Stimulated activated CD4-positive, alpha-beta T cell treated with anti-CD3 and anti-CD28 coated beads, Interleukin-2, amount 100 ng/mL, for 4 hours (primary cell): ENCODE data around the gene DMC1.
"Not testable (repeated sequence)": the region's sequence is repeated elsewhere in the genome, so short reads cannot be mapped to it uniquely, and the experiment has no call there.

Experiments used
- DNase-seq: peaks from one replicate; pipeline ENCODE4 v3.0.0-alpha.2; 2020; ENCODE audit warnings: low read depth

The DMC1 gene

GRCh38 chr22:38569972-38570778, at the start of gene DMC1:
DMC1 (minus strand) TSS chr22:38570183; CDS start chr22:38568256, 1,927 bp downstream.
- peak; percentile 96 for DNase-seq

GRCh38 chr22:38618682-38619081, 48.7 kb upstream of the DMC1 start:
- no peak for DNase-seq

- no peak for DNase-seq
Observed at GRCh38 chr22:38618258-38618657, 48.3 kb upstream of the DMC1 start.

GRCh38 chr22:38615064-38615405, 45.1 kb upstream of the DMC1 start:
- DNase-seq = not testable (repeated sequence)

GRCh38 chr22:38614332-38615063, 44.5 kb upstream of the DMC1 start:
- DNase-seq = no peak

GRCh38 chr22:38613588-38613987, 43.6 kb upstream of the DMC1 start:
- no peak for DNase-seq

DNA sequence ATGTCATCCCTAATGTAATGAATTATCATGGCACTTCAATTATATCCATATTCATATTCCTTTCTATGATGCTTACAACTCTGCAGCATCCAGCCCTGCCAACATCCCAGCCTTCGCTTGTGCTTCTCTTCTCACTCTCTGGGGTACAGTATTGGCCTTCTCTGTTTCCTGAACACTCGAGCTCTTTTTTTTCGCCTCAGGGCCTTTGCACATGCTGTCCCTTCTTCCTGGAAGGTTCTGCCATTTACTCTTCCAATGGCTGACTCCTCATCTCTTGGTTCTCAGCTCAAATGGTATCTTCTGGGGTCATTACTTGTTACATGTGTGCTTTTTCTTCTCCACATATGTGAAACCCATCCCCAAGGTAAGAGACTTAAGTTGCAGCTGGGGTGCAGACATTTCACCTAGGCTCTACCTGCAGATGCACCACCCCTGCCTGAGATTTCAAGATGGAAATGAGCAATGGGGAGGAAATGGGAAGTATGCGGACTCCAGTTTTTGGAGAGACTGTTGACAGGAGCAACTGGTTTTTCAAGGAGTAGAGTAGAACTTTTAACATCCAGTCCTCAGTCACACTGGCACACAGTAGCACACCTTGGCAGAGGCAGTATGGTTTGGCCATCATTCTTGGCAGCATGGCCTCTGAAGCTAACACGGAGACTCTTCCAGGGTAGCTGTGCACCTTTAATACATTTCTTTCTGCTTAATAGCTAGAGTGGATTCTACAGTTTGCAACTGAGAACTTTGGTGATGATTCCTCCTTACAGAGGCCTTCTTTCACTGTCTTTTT, 42.4 kb upstream of the DMC1 start:
- no peak for DNase-seq

- DNase-seq = no peak
Observed at GRCh38 chr22:38611559-38611958, 41.6 kb upstream of the DMC1 start.

DNA sequence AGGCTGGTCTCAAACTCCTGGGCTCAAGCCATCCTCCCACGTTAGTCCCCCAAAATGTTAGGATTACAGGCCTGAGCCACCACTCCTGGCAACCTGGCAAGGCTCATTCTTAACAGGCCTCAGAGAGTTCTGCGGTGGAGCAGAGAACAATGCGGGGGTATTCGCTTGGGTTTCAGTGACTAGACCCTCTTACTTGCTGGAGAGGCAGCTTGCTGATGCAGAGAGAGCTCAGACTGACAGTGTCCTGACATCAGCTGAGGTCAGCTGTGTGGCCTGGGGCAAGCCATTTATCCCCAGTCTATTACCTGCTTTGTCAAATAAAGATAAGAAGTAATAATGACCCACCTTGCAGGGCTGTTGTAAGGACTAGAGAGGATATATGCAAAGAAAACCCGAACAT, 40.3 kb upstream of the DMC1 start:
- no peak for DNase-seq

- no peak for DNase-seq
Observed at GRCh38 chr22:38608992-38609750, 39.2 kb upstream of the DMC1 start.

DNA sequence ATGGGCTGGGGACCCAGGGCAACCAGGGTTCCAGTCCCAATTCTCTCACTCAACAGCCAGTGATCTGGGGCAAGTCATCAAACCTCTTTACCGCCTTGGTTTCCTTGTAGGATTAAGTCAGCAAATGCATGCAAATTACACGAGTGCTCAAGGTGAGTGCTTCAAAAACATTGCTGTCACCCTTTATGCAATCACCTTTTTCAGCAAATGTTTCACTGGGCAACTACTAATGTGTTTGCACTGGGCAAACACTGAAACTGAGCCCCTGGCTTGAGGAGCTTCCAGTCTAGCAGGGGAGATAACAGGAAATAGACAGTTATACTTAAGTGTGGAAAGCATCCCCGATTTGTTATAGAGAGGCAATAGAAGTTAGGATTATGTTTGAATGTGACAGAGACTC, 37.7 kb upstream of the DMC1 start:
- no peak for DNase-seq

DNA sequence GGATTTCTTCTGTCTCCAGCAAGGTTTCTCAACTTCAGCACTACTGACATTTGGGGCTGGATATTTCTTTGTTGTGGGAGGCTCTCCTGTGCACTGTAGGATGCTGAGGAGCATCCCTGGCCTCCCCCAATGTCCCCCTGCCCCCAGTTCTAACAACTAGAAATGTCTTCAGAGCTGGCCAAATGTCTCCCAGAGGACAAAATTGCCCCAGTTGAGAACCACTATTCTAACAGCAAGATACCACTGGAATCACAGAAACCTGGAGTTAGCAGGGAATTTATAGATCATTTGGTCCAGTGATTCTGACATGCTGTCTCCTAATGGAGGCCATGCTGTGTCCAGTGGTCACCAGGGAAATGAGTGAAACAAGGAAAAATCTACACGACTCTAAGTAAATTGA, 32.2 kb upstream of the DMC1 start:
- DNase-seq = no peak

DNA sequence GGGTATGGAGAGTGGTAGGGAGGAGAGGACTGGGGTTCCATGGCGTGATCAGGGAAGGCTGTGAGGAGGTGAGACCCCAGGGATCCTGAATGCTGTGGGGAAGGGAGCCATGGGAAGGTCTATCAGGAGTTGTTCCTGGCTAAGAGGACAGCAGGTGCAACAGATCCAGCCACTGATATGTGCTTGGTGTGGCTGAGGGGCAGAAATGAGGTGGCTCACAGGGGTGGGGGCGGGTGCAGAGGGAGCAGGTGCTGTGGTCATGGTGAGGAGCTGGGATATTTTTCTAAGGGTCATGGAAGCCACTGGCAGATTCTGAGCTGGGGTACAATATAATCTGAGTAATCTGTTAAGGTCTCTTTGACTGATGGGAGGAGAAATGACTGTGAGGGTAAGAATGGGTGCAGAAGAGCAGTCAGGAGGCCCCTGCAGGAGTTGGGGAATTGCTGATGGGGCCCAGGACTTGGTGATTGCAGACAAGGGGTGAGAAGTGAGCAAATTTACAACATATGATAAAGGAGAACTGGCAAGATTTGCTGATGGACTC, 31.3 kb upstream of the DMC1 start:
- no peak for DNase-seq

DNA sequence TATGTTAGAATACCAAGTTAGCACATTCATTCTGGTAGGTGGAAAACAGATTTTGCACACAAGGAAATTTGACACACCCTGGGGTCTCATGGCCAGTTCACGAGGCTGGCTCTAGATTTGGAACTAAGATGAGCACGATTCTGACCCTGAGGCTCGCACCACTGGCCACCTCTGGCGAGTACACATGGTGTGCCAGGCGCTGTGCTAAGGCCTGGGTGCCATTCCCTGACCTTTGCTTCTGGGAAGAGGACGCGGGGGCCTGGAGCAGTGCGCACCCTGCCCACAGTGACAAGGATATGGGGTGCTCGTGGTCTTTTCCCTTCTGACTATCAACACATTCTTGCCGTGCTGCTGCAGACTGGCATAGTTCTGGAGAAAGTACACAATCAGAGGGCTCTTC, 29.5 kb upstream of the DMC1 start:
- no peak for DNase-seq

- DNase-seq = not testable (repeated sequence)
Observed at GRCh38 chr22:38582923-38583322, 12.9 kb upstream of the DMC1 start.

DNA sequence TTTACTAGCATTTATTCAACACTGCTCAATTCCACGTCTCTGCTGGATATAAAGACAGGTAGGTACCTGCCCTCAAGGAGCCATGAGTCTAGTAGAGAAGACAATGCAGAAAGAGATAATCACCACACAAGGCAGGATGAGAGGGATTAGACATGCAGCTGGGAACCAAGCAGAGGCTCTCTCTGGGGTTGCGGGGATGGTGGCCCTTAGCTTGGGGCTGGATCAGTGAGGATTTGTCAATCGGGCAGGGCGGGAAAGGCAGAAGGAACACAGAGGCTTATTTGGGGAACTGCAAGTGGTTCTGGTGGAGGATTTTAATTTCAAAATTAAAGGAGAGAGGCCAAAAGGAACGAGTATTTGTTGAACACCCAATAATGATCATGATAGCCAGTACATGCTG, 8.5 kb upstream of the DMC1 start:
- DNase-seq = no peak

- DNase-seq = peak; percentile 16
Observed at GRCh38 chr22:38572065-38572464, 2.1 kb upstream of the DMC1 start.

GRCh38 chr22:38570779-38571364, 889 bp upstream of the DMC1 start:
- peak; percentile 14 for DNase-seq

GRCh38 chr22:38569181-38569971, 607 bp downstream of the DMC1 start:
- DNase-seq = peak; percentile 2

DNA sequence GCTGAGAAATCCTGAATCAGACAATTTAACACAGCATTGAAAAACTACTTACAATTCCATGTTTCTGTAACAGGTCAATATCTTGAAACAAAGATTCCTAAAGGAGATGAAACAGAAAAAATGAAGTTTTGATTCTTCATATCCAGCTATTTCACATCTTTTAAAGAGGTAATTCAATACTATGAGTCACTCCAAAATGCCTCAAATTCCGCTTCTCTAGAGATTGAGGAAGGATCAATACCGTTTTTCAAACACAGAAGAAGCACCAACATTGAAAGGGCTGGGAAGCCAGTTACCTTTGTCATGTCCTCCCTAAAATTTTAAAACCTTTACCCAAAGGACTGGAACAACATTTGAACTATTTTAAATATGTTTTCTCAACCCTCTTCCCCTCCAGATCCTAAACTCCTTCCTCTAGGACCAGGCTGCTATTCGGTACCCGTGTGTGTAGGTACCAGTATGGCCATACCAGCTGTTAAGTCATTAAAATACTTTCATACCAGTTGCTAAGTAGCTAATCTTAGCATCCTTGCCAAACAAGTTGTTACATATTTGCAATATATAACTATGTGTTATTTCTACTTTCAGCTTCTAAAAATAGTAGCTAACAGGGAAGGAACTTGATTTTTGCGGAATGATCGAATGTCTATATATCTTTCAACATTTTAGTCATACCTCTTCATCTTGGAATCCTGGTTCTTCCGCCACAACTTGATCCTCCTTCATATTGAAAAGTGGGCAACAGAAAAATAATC, 2.3 kb downstream of the DMC1 start:
- DNase-seq = no peak
